SIG-M5 (cell line): ENCODE measurements around the gene OR5K4.

ENCODE experiments used
- DNase-seq: peaks from one replicate; lab custom pipeline; 2025; lab: John Stamatoyannopoulos, UW

The OR5K4 gene, protein sequence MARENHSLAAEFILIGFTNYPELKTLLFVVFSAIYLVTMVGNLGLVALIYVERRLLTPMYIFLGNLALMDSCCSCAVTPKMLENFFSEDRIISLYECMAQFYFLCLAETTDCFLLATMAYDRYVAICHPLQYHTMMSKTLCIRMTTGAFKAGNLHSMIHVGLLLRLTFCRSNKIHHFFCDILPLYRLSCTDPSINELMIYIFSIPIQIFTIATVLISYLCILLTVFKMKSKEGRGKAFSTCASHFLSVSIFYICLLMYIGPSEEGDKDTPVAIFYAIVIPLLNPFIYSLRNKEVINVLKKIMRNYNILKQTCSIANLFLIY

GRCh38 chr3:98353554-98353953 is at the start of gene OR5K4:
TSS of gene OR5K4 (plus strand) at chr3:98353854. CDS start at chr3:98353854, 0 bp downstream.
- DNase-seq: no peak

DNA sequence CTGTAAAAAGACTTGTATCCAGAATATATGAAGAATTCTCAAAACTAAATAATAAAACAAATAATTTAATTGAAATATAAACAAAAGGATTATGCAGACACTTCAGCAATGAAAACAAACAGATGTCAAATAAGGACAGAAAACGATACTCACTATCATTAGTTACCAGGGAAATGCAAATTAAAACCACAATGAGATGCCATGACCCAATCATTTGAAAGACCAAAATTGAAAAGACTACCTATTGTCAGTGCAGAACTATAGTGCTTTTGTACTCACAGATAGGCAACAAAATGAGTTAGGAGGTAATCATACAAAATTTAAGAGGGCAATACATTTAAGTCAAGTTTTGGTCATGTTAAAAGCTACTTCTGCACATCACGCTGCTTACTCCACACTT is 31.6 kb upstream of the OR5K4 start:
- DNase-seq: no peak

DNA sequence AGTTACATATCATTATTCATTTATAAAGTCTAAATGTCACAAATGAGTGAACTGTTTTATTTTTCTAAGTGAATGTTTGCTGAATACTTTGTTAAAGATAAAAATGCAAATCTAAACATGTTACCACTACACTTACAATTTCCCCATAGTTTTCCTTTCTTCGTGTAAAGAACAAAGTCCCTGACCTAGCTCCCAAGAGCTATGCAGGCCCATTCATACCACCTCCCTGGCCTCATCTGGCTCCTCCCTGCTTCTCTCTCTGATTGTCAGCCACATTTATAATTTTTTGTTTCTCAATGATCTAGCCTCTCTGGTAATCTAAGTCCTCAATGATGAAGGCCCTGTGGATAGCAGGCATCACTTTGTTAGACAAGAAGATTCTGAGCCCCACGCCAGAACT is 31.0 kb upstream of the OR5K4 start:
- DNase-seq: no peak

DNA sequence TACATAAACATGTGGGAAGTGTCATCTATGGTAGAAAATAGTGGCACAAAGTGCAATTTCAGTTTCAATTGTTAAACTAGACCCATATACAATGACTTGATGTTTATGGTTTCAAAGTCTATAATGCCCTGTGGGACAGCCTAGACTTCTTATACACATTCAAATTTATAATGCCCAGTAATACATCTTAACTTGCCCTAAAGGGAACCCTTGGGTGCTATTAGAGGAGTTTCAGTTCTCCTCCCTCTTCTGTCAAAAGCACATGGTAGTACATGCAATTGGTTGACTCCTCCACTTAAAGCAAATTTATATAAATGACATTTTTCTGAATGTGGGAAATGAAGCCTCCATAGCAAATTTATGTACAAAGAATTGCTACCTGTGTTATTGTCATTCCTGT is 30.2 kb upstream of the OR5K4 start:
- no peak for DNase-seq

DNA sequence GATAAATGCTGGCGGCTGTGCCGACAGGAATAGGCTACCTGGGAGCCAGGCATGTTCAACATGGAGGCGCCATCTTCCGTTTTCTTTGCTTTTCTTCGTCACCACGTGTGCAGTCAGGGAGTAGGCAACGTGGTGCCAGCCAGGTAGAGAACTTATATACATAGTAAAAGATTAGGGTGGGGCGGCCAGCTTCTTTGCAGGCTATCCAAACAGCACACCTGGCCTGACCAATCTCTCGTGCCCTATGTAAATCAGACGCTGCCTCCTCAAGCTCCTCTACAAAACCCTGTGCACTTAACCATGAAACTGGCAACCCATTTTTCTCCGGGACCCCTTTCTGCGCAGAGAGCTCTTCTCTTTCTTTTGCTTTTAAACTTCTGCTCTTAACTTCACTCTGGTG is 28.6 kb upstream of the OR5K4 start:
- DNase-seq: no peak

- no peak for DNase-seq
Observed at GRCh38 chr3:98326105-98326893, 27.4 kb upstream of the OR5K4 start.

DNA sequence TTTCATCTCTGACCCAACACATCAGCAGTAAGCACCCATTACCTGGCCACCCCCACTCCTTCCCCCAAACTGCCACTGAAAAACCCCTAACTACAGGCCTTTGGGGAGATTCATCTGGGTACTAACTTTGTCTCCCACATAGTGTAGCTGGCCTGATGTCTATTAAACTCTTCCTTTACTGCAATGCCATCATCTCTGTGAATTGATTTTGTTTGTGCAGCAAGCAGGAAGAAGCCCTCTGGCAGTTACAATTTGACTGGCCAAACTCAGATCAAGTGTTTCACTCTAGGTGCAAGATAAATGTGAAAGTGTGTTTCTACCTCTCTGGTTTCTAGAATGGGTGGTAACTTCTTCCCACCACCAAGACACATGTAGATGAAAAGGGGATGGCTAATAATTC is 26.7 kb upstream of the OR5K4 start:
- no peak for DNase-seq

GRCh38 chr3:98328933-98329332 is 24.7 kb upstream of the OR5K4 start:
- no peak for DNase-seq

GRCh38 chr3:98329392-98330124 is 24.1 kb upstream of the OR5K4 start:
- no peak for DNase-seq

GRCh38 chr3:98331329-98331728 is 22.3 kb upstream of the OR5K4 start:
- no peak for DNase-seq

DNA sequence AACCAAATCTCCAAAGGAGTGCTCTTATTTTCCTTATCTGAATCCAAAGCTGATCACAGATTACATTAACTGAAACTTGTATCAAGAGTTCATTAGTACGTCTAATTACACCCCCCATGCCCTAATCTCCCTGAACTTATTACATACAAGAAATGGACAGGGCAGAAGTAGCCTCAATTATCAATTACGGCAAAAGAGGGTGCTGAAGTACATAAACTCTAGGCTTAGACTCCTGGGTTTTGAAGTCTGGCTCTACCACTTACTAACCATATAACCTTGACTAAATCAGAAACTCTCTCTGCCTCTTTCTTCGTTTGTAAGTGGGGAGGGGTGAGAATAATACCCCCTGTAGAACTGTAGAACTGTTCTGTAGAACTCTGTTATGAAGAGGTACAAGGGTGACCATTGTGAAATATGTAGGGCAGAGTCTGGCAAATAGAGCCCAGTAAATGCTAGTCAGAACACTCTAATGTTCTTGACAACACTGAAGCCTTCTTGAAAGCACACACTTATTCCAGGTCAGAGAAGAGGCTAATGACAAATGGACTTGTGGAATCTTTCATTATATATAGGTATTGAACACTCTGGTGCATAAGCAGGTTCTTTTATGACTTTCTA is 19.6 kb upstream of the OR5K4 start:
- no peak for DNase-seq

DNA sequence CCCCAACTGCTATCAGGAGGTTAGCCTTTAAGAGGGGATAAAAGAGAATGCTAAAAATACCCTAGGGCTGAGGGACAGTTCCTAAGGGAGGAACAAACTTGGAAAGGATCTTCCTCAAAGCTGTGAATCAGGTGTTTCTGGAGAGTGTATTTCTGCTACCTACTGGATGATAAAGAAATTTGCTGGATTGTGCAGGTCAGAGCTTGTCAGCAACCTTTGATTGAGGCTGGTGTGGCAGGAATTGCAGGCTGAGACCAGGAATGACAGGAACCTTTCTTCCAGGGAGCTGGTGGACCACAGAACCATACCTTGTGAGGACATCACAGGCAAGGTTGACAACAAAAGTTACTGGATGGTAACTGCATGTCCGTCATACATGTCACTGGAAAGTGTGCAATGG is 14.6 kb upstream of the OR5K4 start:
- no peak for DNase-seq

DNA sequence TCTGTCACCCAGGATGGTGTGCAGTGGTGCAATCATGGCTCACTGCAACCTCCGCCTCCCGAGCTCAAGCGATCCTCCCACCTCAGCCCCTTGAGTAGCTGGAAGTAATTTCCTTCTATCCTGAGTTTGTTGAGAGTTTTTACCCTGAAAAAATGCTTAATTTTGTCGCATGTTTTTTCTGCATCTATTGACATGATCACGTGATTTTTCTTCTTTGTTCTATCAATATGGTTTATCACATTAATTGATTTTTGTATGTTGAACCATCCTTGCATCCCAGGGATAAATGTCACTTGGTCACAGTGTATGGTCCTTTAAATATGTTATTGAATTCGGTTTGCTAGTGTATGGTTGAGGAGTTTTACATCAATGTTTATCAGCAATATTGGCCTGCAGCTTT is 11.9 kb upstream of the OR5K4 start:
- DNase-seq: no peak

GRCh38 chr3:98343647-98344507 is 9.8 kb upstream of the OR5K4 start:
- DNase-seq: no peak

GRCh38 chr3:98350082-98350481 is 3.6 kb upstream of the OR5K4 start:
- no peak for DNase-seq

DNA sequence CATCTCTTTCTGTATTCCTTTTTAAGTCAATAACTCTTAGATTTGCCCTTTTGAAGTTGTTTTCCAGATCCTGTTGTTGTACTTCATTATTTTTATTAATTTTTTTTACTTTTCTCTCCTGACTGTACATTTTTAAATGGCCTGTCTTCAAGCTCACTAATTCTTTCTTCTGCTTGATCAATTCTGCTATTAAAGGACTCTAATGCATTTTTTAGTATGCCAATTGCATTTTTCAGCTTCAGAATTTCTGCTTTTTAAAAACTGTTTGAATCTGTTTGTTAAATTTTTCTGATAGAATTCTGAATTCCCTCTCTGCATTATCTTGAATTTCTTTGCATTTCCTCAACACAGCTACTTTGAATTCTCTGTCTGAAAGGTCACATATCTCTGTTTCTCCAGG is 5.6 kb downstream of the OR5K4 start:
- DNase-seq: no peak

GRCh38 chr3:98359993-98360675 is 6.5 kb downstream of the OR5K4 start:
- DNase-seq: no peak

DNA sequence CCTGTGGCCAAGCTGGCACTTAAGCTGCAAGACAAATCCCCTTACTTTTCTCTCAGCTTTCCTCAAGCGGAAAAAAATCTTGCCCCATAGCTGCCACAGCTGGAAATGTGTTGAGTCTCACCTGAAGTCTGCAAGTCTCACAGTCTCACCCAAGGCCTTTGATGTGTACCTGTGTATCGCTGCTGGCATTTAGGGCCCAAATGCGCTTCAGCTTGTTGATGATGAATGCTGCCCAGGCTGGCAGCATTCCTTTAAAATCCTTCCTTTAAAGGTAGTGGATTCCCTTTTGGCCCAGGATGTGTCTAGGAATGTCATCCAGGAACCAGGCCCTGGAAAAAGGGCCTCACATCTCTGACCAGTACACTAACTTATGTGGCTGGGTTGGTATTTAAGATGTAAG is 7.0 kb downstream of the OR5K4 start:
- DNase-seq: no peak

DNA sequence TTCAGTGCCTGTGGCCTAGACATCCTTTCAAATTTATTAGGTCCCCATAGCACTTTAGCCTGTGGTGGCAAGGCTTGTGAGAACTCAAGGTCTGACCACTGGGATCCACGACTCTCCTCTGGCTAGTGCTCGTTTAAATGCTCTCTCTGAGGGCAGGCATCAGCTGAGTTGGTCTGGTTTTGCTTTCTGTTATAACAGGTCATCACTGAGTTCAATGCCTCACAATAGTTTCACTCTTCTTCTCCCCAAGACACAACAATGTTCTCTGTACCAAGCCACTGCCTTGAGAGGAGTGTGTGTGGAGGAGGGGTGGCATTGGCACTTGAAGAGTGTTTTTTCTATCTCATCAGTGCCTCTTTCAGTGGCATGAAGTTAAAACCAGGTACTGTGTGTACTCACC is 7.6 kb downstream of the OR5K4 start:
- no peak for DNase-seq

DNA sequence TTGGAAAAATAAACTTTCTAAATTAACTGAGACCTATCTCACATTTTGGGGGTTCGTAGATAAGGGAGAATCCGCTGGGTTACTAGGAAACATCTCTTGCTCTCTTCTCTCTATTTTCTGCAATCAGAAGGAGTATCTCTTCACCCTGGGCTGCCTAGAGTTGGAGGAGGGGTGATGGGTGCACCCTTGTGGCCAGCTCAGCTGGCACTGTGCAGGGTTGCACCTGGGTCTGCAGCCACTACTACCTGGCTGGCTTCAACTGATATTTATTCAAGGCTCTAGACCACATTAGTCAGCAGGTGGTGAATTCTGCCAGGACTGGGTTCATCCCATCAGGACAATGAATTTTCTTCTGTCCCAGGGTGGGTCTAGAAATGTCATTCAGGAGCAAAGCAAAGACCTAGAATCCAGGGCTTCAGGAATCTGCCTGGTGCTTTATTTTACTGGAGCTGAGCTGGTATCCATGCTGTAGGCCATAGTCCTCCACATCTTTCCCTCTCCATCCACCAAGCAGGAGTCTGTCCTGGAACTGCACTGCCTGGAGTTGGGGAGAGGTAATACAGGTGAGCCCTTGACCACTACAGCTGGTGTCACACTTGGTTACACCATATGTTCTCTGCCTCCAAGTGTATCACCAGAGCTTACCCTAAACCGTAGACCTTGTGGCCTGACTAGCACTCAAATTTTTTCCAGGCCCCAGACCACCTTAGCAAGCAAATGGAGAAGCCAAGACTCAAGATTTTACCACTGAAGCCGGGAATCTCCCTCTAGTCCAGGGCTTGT is 14.0 kb downstream of the OR5K4 start:
- DNase-seq: no peak
